Brain pericyte (primary cell): ENCODE results near the gene SLC12A7.

Experiments
- DNase-seq: peaks from one replicate; pipeline ENCODE4 v3.0.0-alpha.2; 2012; ENCODE audit warnings: low read depth, low spot score

SLC12A7 gene

DNA sequence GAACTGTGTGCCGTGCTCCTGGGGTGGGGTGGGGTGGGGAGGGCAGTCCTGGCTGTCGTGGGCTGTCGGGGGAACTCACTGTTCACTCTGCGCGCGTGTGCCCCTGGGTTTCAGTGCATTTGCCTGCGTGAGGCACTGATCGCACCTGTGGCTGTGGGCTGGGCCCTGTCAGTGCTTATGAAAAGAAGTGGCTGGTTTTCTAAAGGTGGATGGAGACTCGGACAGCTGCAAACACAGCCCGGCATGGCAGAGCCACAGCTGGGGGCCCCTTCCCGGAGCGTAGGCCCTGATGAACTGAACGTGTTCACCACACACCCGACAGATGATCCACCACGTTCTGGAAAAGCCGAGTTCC lies 60.5 kb downstream of the SLC12A7 start:
- DNase-seq: no peak

DNA sequence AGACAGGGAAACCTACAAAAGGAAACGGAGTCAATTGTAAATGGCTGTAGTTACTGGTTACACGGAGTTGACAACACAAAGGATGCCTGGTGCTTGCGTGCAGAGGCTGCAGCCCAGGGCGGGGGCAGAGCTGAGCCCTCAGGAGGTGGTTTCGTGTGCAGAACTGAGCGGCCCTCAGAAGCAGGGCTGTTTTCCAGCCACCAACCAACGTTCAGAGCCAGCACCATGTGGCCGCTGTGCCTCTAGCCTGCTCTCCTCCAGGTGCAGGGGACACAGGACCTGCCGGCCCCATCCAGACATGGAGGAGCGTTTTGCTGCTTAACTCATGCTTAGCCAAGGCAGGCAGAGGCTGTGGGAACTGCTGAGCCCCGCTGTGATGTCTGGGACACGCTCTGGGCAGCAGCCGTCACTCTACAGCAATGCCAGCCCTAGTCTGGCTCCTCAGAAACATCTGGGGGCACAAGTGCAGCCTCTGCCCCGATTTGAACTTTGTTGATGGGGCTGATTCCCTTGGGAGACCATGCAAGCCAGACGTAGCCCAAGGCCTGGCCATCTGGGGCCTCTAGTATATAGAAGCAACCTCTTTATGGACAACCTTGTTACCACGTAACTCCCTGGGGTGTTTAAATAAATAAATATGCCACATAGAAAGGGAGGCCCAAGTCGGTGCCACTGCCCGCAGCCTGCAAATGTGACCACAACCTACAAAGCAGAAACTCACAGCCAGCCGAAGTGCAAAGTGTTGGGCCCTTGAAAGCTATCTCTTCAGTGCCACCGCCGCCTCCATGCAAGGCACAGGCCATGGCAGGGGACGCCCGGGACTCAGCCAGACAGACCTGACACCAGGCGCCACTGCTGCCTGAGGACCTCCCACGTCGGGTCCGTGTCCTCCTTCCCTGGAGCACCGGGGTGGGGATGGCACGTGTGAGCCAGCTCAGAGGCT lies 61.2 kb downstream of the SLC12A7 start:
- DNase-seq: no peak

DNA sequence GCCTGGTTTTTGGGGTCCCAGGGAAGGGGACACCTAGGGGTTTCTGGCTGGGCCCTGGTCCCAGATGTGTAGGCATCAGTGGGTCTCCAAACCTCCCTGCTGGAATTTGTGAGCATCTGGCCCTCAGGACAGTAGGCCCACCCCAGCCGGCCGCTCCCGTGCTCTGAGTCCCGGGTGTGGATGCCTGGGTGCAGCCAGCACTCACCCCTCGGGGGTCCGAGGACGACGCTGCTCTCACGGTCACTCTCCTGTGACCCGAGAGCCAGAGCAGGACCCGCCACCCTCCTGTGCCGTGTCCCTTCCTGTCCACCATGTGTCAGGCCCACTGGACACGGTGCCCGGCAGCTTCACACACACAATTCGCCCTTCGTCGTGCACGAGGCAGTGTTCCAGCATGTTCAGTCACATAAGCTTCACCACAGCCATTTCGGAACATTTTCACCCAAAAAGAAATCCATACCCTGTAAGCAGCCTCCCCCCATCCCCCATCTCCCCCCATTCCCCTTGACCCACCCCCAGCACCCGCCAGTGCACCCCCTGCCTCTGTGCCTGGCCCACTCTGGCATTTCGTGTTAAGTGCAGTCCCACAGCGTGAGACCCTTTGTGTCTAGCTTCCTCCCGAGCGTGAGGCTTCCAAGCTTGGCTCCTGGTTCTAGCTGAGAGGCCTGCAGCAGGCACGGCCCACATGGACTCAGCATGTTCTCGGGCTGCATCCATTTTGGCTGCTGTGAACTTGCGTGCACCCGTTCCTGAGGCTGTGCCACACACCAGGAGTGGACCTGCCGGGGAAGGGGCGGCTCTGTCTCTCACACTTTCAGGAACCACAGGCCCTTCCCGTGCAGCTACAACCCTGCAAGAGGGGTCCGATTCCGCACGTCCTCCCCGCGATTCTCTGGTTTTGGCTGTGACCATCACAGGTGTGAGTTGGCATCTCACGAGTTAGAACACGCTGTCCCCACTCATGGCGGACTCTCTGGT lies 62.7 kb downstream of the SLC12A7 start:
- DNase-seq: no peak

DNA sequence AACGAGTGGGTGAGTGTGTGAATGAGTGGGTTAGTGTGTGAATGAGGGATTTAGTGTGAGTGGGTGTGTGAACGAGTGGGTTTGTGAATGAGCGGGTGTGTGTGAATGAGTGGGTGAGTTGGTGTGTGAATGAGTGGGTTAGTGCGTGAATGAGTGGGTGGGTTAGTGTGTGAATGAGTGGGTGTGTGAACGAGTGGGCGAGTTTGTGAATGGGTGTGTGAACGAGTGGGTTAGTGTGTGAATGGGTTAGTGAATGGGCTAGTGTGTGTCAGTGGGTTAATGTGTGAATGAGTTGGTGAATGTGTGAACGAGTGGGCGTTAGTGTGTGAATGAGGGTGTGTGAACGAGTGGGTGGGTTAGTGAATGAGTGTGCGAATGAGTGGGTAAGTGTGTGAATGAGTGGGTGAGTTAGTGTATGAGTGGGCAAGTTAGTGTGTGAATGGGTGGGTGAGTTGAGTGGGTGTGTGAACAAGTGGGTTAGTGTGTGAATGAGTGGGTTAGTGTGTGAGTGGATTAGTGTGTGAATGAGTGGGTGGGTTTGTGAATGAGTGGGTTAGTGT lies 63.6 kb downstream of the SLC12A7 start:
- no peak for DNase-seq

DNA sequence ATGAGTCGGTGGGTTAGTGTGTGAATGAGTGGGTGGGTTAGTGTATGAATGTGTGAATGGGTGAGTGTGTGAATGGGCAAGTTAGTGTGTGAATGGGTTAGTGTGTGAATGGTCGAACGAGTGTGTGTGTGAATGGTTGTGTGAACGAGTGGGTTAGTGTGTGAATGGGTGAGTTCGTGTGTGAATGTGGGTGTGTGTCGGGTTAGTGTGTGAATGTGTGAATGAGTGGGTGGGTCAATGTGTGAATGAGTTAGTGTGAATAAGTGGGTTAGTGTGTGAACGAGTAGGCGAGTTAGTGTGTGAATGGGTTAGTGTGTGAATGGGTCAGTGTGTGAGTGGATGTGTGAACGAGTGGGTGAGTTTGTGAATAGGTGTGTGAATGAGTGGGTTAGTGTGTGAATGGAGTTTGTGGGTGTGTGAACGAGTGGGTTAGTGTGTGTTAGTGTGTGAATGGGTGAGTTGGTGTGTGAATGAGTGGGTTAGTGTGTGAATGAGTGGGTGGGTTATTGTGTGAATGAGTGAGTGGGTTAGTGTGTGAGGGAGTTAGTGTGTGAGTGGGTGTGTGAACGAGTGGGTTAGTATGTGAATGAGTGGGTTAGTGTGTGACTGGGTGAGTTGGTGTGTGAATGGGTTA lies 64.4 kb downstream of the SLC12A7 start:
- no peak for DNase-seq

DNA sequence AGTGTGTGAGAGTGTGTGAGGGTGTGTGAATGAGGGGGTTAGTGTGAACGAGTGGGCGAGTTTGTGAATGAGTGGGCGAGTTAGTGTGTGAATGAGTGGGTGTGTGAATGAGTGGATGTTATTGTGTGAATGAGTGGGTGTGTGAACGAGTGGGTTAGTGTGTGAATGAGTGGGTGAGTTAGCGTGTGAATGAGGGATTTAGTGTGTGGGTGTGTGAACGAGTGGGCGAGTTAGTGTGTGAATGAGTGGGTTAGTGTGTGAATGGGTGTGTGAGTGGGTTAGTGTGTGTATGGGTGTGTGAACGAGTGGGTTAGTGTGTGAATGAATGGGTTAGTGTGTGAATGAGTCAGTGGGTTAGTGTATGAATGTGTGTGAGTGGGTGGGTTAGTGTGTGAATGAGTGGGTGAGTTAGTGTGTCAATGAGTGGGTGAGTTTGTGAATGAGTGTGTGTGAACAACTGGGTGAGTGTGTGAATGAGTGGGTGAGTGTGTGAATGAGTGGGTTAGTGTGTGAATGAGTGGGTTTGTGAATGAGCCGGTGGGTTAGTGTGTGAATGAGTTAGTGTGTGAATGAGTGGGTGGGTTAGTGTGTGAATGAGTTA lies 65.8 kb downstream of the SLC12A7 start:
- DNase-seq: no peak

DNA sequence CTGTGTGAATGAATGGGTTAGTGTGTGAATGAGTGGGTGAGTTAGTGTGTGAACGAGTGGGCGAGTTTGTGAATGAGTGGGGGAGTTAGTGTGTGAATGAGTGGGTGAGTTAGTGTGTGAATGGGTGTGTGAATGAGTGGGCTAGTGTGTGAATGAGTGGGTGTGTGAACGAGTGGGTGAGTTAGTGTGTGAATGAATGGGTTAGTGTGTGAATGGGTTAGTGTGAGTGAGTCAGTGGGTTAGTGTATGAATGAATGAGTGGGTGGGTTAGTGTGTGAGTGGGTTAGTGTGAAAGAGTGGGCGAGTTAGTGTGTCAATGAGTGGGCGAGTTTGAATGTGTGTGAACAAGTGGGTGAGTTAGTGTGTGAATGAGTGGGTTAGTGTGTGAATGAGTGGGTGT lies 67.7 kb downstream of the SLC12A7 start:
- no peak for DNase-seq

DNA sequence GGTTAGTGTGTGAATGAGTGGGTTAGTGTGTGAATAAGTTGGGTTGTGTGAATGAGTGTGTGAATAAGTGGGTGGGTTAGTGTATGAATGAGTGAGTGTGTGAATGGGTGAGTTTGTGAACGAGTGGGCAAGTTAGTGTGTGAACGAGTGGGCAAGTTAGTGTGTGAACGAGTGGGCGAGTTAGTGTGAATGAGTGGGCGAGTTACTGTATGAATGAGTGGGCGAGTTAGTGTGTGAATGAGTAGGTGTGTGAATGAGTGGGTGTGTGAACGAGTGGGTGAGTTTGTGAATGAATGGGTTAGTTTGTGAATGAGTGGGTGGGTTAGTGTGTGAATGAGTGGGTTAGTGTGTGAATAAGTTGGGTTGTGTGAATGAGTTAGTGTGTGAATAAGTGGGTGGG lies 68.5 kb downstream of the SLC12A7 start:
- DNase-seq: no peak

DNA sequence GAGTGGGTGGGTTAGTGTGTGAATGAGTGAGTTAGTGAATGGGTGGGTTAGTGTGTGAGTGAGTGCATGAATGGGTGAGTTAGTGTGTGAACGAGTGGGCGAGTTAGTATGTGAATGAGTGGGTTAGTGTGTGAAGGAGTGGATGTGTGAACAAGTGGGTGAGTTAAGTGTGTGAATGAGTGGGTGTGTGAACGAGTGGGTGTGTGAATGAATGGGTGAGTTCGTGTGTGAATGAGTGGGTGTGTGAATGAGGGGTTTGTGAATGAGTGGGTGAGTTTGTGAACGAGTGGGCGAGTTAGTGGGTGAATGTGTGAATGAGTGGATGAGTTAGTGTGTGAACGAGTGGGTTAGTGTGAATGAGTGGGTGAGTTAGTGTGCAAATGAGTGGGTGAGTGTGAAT lies 69.2 kb downstream of the SLC12A7 start:
- DNase-seq: no peak

DNA sequence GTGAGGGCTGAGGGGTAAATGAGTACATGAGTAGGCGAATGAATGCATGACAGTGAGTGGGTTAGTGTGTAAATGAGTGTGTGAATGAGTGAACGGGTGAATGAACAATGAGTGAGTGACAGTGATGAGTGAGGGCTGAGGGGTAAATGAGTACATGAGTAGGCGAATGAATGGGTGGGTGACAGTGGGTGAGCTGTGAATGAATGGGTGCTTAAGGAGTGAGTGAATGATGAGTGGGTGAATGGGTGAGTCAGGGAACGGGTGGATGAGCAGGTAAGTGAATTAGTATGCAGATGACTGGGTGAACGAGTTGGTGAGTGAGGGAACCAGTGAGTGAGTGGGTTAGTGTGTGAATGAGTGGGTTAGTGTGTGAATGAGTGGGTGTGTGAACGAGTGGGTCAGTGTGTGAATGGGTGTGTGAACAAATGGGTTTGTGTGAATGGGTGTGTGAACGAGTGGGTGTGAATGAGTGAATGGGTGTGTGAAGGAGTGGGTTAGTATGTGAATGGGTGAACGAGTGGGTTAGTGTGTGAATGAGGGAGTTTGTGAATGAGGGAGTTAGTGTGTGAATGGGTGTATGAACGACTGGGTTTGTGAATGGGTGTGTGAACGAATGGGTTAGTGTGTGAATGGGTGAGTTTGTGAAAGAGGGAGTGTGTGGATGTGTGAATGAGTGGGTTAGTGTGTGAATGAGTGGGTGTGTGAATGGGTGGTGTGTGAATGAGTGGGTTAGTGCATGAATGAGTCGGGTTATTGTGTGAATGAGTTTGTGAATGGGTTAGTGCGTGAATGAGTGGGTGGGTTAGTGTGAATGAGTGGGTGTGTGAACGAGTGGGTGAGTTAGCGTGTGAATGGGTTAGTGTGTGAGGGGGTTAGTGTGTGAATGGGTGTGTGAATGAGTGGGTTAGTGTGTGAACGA lies 70.4 kb downstream of the SLC12A7 start:
- no peak for DNase-seq

DNA sequence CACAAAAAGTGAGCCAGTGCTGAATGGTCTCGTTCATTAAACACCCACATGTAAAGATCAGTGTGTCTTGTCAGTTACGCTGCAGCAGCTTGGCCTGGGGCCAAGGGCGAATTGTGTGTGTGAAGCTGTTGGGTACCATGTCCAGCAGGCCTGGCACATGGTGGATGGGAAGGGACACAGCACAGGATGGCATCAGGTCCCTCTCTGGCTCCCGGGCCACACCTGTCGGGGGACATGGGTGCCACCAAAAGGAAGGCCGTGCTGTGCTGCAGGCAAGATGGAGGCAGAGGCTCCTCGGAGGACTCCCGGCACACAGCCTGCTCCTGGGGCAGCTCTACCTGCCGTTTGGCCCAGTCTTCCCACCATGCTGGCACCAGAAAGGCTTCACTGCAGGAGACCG lies 71.3 kb downstream of the SLC12A7 start:
- DNase-seq: no peak

DNA sequence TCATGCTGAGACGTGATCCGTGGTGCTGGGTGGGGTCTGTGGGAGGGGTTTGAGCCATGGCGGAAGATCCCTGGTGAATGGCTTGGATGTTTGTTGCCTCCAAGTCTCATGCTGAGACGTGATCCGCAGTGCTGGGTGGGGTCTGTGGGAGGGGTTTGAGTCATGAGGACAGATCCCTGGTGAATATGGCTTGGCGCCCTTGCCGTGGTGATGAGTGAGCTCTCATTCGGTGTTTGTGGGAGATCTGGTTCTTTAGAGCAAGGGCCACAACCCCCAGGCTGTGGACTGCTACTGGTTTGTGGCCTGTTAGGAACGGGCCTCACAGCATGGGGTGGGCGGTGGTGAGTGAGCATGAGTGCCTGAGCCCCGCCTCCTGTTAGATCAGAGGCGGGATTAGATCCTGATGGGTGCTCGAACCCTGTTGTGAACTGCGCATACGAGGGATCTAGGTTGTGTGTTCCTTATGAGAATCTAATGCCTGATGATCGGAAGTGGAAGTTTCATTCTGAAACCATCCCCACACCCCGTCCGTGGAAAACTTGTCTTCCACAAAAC lies 72.1 kb downstream of the SLC12A7 start:
- no peak for DNase-seq

DNA sequence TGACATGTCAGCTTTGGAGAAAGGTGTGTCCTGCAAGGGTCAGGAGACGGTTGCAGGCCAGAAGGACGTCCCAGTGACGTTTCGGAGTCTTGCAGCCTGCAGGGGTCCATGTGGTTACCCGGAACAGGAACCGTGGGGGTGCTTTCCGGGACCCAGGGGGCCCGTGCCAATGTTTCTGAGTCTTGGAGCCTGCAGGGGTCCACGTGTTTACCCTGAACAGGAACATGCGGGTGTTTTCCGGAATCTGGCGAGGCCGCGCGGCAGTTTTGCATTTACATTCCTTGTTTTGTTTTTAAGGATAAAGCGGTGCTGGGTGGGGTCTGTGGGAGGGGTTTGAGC lies 72.7 kb downstream of the SLC12A7 start:
- DNase-seq: no peak

DNA sequence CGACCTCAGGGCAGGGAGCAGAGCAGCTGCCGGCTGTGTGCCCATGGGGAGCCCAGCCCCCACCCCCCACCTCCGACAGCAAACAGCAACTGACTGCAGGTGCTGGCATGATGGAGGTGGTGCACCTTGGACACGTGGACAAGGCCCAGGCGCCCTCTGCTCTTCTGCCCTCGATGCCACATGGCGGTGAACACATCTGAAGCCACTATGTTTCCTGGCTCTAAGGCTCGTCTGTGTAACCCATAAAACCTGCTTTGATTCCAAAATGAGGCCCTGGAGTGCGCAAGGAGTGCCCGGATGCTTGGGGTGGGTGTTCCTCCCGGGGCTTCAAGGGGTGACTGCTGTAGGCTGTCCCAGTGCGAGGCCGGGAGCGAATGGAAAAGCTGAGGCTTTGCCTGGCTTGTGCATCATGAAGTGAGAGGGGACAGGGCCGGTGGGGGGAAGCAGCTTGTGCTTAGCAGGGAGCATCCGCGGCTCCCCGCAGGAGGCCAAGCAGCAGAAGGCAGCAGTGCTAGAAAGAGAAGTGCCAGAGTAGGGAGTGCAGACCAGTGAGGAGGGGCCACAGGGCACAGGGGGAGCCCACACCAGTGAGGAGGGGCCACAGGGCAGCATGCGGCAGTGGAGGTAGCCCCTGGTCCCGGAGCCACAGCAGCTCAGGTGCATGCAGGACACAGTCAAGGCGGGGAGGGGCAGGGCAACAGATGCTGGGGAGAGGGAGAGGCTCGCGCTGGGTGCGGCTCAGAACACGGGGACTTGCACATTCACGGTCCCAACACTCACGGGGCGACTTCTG lies 73.2 kb downstream of the SLC12A7 start:
- DNase-seq: no peak

DNA sequence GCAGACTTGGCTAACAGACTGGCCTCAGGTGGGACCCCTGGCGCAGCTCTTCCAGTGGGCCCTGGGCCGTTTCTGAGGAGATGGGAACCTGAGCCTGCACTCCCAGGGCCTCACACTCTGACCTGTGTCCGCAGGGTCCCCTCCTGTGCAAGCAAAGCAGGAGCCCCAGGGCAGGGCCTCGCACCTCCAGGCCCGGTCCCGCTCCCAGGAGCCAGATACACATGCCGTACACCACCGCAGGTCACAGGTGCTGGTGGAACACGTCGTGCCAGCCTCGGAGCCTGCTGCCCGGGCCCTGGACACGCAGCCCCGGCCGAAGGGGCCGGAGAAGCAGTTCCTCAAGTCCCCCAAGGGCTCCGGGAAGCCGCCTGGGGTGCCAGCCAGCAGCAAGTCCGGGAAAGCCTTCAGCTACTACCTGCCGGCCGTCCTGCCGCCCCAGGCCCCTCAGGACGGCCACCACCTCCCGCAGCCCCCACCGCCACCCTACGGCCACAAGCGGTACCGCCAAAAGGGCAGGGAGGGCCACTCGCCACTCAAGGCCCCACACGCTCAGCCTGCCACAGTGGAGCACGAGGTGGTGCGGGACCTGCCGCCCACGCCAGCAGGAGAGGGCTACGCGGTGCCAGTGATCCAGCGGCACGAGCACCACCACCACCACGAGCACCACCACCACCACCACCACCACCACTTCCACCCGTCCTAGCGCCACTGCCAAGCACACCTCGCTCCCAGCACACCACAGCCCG lies 74.0 kb downstream of the SLC12A7 start:
- no peak for DNase-seq

DNA sequence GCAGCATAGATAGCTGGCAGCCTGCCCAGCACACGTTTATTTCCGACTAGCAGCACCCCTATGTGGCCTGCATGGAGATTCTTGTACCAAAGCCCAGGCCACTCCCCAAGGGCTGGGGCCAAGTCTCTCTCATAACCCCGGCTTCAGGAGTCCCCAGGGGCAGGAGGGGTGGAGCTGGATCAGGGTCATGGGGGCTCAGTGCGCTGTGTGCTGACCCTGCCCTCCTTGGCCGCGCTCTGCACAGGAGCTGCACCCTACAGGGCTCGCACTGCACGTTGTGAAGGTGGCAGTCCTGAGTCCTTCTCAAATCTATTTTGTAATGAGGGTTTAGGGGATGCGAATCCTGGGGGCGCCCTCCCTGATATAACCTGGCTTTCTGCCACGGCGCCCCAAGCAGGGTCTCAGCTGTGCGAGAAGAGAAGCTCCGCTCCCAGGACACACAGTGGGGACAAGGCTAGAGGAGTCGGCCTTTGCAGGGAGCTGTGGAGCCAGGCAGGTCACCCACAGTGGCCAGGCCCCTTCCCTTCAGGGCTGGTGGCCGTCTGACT lies 74.7 kb downstream of the SLC12A7 start:
- DNase-seq: no peak

DNA sequence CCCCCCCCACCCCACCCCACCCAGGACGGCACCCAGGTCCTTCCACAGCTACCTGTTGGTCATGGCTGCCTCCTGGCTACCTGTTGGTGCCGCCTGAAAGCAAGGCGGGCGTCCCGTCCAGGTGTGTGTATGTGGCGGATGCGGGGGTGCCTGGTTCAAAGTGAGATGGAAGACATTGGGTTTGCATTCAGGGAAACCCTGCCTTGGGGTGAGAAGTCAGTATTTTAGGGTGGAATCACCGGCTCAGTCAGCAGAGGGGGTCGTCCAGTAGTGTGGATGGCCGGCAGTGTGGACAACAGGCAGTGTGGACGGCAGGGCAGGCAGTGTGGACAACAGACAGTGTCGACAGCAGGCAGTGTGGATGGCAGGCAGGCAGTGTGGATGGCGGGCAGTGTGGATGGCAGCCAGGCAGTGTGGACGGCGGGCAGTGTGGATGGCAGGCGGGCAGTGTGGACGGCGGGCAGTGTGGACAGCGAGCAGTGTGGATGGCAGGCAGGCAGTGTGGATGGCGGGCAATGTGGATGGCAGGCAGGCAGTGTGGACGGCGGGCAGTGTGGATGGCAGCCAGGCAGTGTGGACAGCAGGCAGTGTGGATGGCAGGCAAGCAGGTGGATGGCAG lies 75.2 kb downstream of the SLC12A7 start:
- DNase-seq: no peak
